ENCODE results near the gene PPA1.

The PPA1 gene

DNA sequence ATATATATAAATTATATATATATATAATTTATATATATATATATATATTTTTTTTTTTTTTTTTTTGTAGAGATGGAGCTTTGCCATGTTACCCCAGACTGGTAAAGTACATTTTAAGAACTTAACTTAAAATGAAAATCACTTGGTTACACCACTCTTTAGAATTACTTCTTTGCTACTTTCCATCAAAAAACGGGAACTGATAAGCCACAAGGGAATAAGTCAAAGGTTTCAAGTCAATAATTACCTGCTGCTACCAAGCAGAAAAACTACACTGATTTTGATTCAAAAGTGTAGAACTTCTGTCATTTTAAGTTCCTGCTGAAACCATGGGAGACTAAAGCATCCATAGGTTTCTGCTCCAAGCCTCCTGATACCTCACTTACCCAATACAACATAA is 12.2 kb downstream of the PPA1 start:
- H3K4me3 ChIP-seq (ENCODE audit: low read depth, low read length) = no peak overlapping the region
- in situ Hi-C loops (cut with HindIII; ENCODE audit: low sequenced_read_pairs) = no loop called here
- DNase-seq (ENCODE audit: low read depth) = no peak
- TF ChIP-seq, protein P1, sequence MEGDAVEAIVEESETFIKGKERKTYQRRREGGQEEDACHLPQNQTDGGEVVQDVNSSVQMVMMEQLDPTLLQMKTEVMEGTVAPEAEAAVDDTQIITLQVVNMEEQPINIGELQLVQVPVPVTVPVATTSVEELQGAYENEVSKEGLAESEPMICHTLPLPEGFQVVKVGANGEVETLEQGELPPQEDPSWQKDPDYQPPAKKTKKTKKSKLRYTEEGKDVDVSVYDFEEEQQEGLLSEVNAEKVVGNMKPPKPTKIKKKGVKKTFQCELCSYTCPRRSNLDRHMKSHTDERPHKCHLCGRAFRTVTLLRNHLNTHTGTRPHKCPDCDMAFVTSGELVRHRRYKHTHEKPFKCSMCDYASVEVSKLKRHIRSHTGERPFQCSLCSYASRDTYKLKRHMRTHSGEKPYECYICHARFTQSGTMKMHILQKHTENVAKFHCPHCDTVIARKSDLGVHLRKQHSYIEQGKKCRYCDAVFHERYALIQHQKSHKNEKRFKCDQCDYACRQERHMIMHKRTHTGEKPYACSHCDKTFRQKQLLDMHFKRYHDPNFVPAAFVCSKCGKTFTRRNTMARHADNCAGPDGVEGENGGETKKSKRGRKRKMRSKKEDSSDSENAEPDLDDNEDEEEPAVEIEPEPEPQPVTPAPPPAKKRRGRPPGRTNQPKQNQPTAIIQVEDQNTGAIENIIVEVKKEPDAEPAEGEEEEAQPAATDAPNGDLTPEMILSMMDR (IDR thresholded peaks at IDR 0.05; ENCODE audit: low read depth, low read length, missing control alignments) = no peak

DNA sequence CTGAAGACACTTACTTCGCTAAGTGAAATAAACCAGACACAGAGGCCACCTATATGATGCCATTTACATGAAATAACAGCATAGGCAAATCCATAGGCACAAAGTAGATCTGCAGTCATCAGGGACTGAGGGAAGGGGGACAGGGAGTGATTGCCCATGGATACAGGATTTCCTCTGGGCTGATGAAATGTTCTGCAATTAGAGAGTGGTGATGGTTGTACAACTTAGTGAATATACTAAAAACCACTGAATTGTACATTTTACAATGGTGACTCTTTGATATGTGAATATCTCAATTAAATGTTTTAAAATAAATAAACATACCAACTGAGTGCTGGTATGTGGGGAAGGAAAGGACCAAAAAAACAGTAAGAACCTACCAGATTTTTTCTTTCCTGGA is 20.4 kb downstream of the PPA1 start:
- TF ChIP-seq, protein P1 (IDR thresholded peaks at IDR 0.05; ENCODE audit: low read depth, low read length, missing control alignments) = no peak
- in situ Hi-C loops (cut with HindIII; ENCODE audit: low sequenced_read_pairs) = no loop called here
- DNase-seq (ENCODE audit: low read depth) = no peak
- no peak overlapping the region for H3K4me3 ChIP-seq (ENCODE audit: low read depth, low read length)

DNA sequence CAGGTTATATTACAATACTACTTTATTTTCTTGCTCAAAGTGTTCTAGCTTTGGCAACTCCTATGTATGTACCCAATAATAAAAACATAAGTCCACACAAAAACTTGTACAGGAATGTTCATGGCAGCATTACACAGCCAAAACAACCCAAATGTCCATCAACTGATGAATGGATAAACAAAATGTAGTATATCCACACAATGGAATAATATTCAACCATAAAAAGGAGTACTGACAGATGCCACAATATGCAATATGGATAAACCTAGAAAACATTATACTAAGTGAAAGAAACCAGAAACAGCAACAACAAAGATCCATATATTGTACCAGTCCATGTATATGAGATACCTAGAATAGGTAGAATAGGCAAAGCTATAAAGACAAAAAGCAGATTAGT is 21.0 kb downstream of the PPA1 start:
- no peak overlapping the region for H3K4me3 ChIP-seq (ENCODE audit: low read depth, low read length)
- TF ChIP-seq, protein P1 (IDR thresholded peaks at IDR 0.05; ENCODE audit: low read depth, low read length, missing control alignments) = no peak
- in situ Hi-C loops (cut with HindIII; ENCODE audit: low sequenced_read_pairs) = no loop called here
- no peak for DNase-seq (ENCODE audit: low read depth)

DNA sequence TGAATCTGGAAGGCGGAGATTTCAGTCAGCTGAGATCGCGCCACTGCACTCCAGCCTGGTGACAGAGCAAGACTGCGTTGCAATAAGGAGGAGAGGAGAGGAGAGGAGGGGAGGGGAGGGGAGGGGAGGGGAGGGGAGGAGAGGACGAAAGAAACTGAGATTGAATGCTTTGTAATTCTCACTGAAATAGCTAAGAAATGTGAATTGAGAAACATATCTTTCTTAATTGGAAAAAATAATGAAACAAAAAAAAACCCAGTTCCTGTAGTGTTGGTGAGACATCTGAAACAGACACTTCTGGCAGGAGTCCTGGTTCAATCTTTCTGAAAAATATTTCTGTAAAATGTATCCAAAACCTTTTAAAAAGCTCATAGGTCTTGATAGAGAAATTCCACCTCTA is 26.5 kb downstream of the PPA1 start:
- H3K4me3 ChIP-seq (ENCODE audit: low read depth, low read length) = no peak overlapping the region
- in situ Hi-C loops (cut with HindIII; ENCODE audit: low sequenced_read_pairs) = no loop called here
- DNase-seq (ENCODE audit: low read depth) = no peak
- TF ChIP-seq, protein P1 (IDR thresholded peaks at IDR 0.05; ENCODE audit: low read depth, low read length, missing control alignments) = no peak

DNA sequence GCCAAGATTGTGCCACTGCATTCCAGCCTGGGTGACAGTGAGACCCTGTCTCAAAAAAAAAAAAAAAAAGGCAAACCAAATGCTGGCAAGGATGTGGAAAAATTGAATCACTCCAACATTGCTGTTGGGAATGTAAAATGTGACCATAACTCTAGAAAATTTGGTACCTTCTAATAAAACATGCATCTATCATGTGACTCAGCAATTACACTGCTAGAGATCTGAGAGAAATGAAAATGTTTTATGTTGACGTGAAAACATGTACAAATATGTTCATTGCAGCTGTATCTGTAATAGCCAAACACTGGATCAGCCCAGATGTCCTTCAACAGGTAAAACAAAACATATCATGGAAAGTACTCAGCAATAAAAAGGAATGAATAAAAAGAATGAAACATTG is 32.1 kb downstream of the PPA1 start:
- TF ChIP-seq, protein P1 (IDR thresholded peaks at IDR 0.05; ENCODE audit: low read depth, low read length, missing control alignments) = no peak
- in situ Hi-C loops (cut with HindIII; ENCODE audit: low sequenced_read_pairs) = no loop called here
- DNase-seq (ENCODE audit: low read depth) = no peak
- H3K4me3 ChIP-seq (ENCODE audit: low read depth, low read length) = no peak overlapping the region

DNA sequence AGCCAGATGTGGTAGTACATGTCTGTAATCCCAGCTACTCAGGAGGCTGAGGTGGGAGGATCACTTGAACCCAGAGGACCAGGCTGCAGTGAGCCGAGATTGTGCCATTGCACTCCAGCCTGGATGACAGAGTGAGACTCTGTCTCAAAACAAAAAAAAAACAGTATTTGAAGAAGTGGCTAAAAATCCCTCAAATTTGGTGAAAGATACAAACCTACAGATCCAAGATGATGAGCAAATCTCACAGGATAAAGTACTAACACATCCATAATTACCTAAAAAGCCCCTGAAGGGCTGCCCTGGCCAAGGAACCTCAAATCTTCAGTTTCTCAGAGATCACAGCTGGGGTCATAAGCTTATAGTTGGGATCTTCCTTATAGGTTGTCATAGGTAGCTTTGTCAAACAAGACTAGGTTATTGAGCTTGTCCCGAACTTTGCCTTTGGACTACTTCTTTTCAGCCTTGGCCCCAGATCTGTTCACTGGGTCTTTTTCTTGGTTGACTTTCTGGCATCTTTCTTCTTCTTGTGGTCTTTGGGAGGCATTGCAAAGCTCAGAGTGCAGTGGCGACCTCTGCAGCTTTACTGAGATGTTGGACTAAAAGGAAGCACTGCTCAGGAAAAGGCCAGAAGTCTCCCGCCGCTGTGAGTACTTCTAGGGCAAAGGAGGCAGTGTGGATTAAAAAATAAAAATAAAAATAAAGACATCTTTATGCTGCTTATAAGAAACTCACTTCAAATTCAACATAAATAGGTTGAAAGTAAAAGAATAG is 34.3 kb downstream of the PPA1 start:
- TF ChIP-seq, protein P1 (IDR thresholded peaks at IDR 0.05; ENCODE audit: low read depth, low read length, missing control alignments) = no peak
- H3K4me3 ChIP-seq (ENCODE audit: low read depth, low read length) = no peak overlapping the region
- in situ Hi-C loops (cut with HindIII; ENCODE audit: low sequenced_read_pairs) = loop anchor here (5.0 kb wide), 1 partner anchor 57 kb away; no protein-coding TSS in a partner anchor
- DNase-seq (ENCODE audit: low read depth) = no peak

All from astrocyte of the cerebellum (primary cell).